OCI-LY3 (cell line): ENCODE measurements around the gene RENBP.

Source experiments
- H2AFZ ChIP-seq: fragments of 200-600, 300-600 bp; shearing (Covaris generic); 2 replicates; pipeline ENCODE4 v1.6.0; 2014; ENCODE audit warnings: antibody characterized with exemption, low read depth, low read length
- H3K27ac ChIP-seq: fragments of 200-600, 300-600 bp; sonication (generic); 2 replicates; pipeline ENCODE4 v1.5.1; 2014; ENCODE audit warnings: mild to moderate bottlenecking, low read length, moderate library complexity, mixed read lengths
- H3K27me3 ChIP-seq: fragments of 200-600, 300-600 bp; sonication (generic); 2 replicates; pipeline ENCODE4 v1.6.1; 2014; ENCODE audit warnings: low read depth, low read length, mixed read lengths
- H3K36me3 ChIP-seq: fragments of 200-600, 300-600 bp; sonication (generic); replicated peaks from 2 replicates; pipeline ENCODE3; 2014; ENCODE audit warnings: low read depth, low read length, mixed read lengths
- H3K4me1 ChIP-seq: fragments of 300-600, 200-600 bp; sonication (generic); 2 replicates; pipeline ENCODE4 v1.6.1; 2014; ENCODE audit warnings: low read length, mixed read lengths
- H3K4me2 ChIP-seq: fragments of 200-600, 300-600 bp; sonication (generic); 2 replicates; pipeline ENCODE4 v1.6.1; 2014; ENCODE audit warnings: low read length, mixed read lengths
- H3K4me3 ChIP-seq: fragments of 300-600, 200-600 bp; sonication (generic); 2 replicates; pipeline ENCODE4 v1.5.1; 2014; ENCODE audit warnings: antibody characterized with exemption, mild to moderate bottlenecking, low read length, moderate library complexity
- H3K79me2 ChIP-seq: fragments of 300-600, 200-600 bp; shearing (Covaris generic); 2 replicates; pipeline ENCODE4 v1.6.1; 2014; ENCODE audit warnings: mild to moderate bottlenecking, low read length, mixed read lengths
- H3K9ac ChIP-seq: fragments of 300-600, 200-600 bp; shearing (Covaris generic); 2 replicates; pipeline ENCODE4 v1.6.0; 2014; ENCODE audit warnings: mild to moderate bottlenecking, low read length, moderate library complexity
- H3K9me3 ChIP-seq: fragments of 200-600, 300-600 bp; shearing (Covaris generic); 2 replicates; pipeline ENCODE4 v1.6.1; 2014; ENCODE audit warnings: low read length, mixed read lengths; ENCODE audit not compliant: insufficient read depth
- H4K20me1 ChIP-seq: fragments of 200-600, 300-600 bp; sonication (generic); 2 replicates; pipeline ENCODE4 v1.6.1; 2016; ENCODE audit warnings: low read length, mixed read lengths; ENCODE audit not compliant: insufficient read depth
- CTCF ChIP-seq: fragments of 200-600, 300-600 bp; sonication (generic); IDR thresholded peaks from 2 replicates; pipeline ENCODE4 v1.5.1; 2014; ENCODE audit warnings: antibody characterized with exemption, low read length, low read depth
- EZH2phosphoT487 ChIP-seq: fragments of 200-600 bp; shearing (Covaris generic); IDR thresholded peaks from 2 replicates; pipeline ENCODE4 v1.6.1; 2018; ENCODE audit warnings: antibody characterized with exemption, mixed run types, low read depth

Gene RENBP

GRCh38 chrX:153935326-153935851, 9.1 kb downstream of the RENBP start:
- H2AFZ ChIP-seq: peak overlapping the region; percentile 65
- peaks cover 37% of the 10 kb centered on the region for H3K79me2 ChIP-seq
- H3K27me3 ChIP-seq: no peaks in the 10 kb centered on the region
- peaks cover 3% of the 10 kb centered on the region for H3K36me3 ChIP-seq
- peak overlapping the region; percentile 30; the same call in 1 of the 2 replicates for H3K27ac ChIP-seq
- H3K9ac ChIP-seq: peak overlapping the region; percentile 64
- peaks cover 4% of the 10 kb centered on the region for H3K4me1 ChIP-seq
- TF ChIP-seq EZH2phosphoT487 (no peak), CTCF (no peak)
- no peaks in the 10 kb centered on the region for H3K9me3 ChIP-seq
- peak overlapping the region; percentile 99 for H3K4me2 ChIP-seq
- H3K4me3 ChIP-seq: peak overlapping the region; percentile 91
- H4K20me1 ChIP-seq: no peaks in the 10 kb centered on the region

- H3K27me3 ChIP-seq: no peaks in the 10 kb centered on the region
- H3K4me1 ChIP-seq: peaks cover 4% of the 10 kb centered on the region
- peak within 1 kb of the TSS; percentile 96 for H3K4me3 ChIP-seq
- H3K36me3 ChIP-seq: peaks cover 3% of the 10 kb centered on the region
- peak within 1 kb of the TSS; percentile 83 for H3K9ac ChIP-seq
- H4K20me1 ChIP-seq: no peaks in the 10 kb centered on the region
- TF ChIP-seq EZH2phosphoT487 (no peak), CTCF (no peak)
- peak within 1 kb of the TSS; percentile 99 for H3K4me2 ChIP-seq
- H2AFZ ChIP-seq: peak within 1 kb of the TSS; percentile 65
- H3K27ac ChIP-seq: peak within 1 kb of the TSS; percentile 42
- H3K9me3 ChIP-seq: no peaks in the 10 kb centered on the region
- peaks cover 37% of the 10 kb centered on the region for H3K79me2 ChIP-seq
These were observed 9.6 kb downstream of the RENBP start, which contains the start of gene NAA10 for GRCh38 chrX:153934762-153935325. TSS of gene NAA10 (minus strand) at chrX:153935037. CDS start at chrX:153934904, 133 bp downstream.

- Histone ChIP-seq H2AFZ (no peak overlapping the region), H3K4me3 (peak overlapping the region; percentile 96), H3K4me2 (peak overlapping the region; percentile 99), H3K27ac (peak overlapping the region; percentile 42), H4K20me1 (no peaks in the 10 kb centered on the region), H3K9me3 (no peaks in the 10 kb centered on the region), H3K27me3 (no peaks in the 10 kb centered on the region), H3K9ac (peak overlapping the region; percentile 83), H3K4me1 (peaks cover 10% of the 10 kb centered on the region), H3K79me2 (peaks cover 37% of the 10 kb centered on the region), H3K36me3 (peaks cover 3% of the 10 kb centered on the region)
- no peak for TF ChIP-seq EZH2phosphoT487
- no peak for TF ChIP-seq CTCF
These were observed 10.2 kb downstream of the RENBP start for GRCh38 chrX:153934148-153934761.

GRCh38 chrX:153933748-153934147, 10.7 kb downstream of the RENBP start:
- Histone ChIP-seq H2AFZ (no peak overlapping the region), H3K4me1 (peaks cover 15% of the 10 kb centered on the region), H3K9ac (peak overlapping the region; percentile 83), H3K4me3 (peak overlapping the region; percentile 96), H3K9me3 (no peaks in the 10 kb centered on the region), H3K4me2 (peak overlapping the region; percentile 99), H3K79me2 (peaks cover 40% of the 10 kb centered on the region), H3K27ac (peak overlapping the region; percentile 42), H3K36me3 (peaks cover 3% of the 10 kb centered on the region), H3K27me3 (no peaks in the 10 kb centered on the region), H4K20me1 (no peaks in the 10 kb centered on the region)
- TF ChIP-seq CTCF (no peak), EZH2phosphoT487 (no peak)
